HPDE6-E6E7 (cell line): ENCODE data around the gene PRKG1.

ENCODE experiments used
- DNase-seq: peaks from one replicate; pipeline ENCODE4 v3.0.0; 2011; ENCODE audit warnings: missing footprints; ENCODE audit errors: extremely low spot score

The PRKG1 gene

GRCh38 chr10:51759896-51760534, 685.7 kb downstream of the PRKG1 start:
- DNase-seq = no peak

GRCh38 chr10:51760864-51761640, 686.8 kb downstream of the PRKG1 start:
- no peak for DNase-seq

GRCh38 chr10:51763746-51764145, 689.5 kb downstream of the PRKG1 start:
- DNase-seq = no peak

- no peak for DNase-seq
These were observed 691.1 kb downstream of the PRKG1 start for GRCh38 chr10:51765284-51765971.

- no peak for DNase-seq
These were observed 692.3 kb downstream of the PRKG1 start for GRCh38 chr10:51766423-51767102.

GRCh38 chr10:51767103-51767763, 692.9 kb downstream of the PRKG1 start:
- DNase-seq = no peak

- DNase-seq = no peak
These were observed 694.7 kb downstream of the PRKG1 start for GRCh38 chr10:51768886-51769465.

- no peak for DNase-seq
These were observed 696.4 kb downstream of the PRKG1 start for GRCh38 chr10:51770709-51771108.

GRCh38 chr10:51772387-51772786, 698.1 kb downstream of the PRKG1 start:
- DNase-seq = no peak

- DNase-seq = no peak
These were observed 699.4 kb downstream of the PRKG1 start for GRCh38 chr10:51773681-51774080.

- DNase-seq = no peak
These were observed 709.7 kb downstream of the PRKG1 start for GRCh38 chr10:51783941-51784340.

GRCh38 chr10:51786016-51786683, 711.9 kb downstream of the PRKG1 start:
- no peak for DNase-seq

GRCh38 chr10:51786684-51787035, 712.4 kb downstream of the PRKG1 start:
- DNase-seq = no peak

GRCh38 chr10:51788273-51788672, 714.0 kb downstream of the PRKG1 start:
- no peak for DNase-seq

- DNase-seq = no peak
These were observed 714.8 kb downstream of the PRKG1 start for GRCh38 chr10:51789118-51789517.

- no peak for DNase-seq
These were observed 715.6 kb downstream of the PRKG1 start for GRCh38 chr10:51789903-51790302.

- no peak for DNase-seq
These were observed 718.4 kb downstream of the PRKG1 start for GRCh38 chr10:51792678-51793077.

GRCh38 chr10:51800121-51800520, 725.8 kb downstream of the PRKG1 start:
- DNase-seq = no peak

GRCh38 chr10:51800725-51801424, 726.6 kb downstream of the PRKG1 start:
- no peak for DNase-seq

GRCh38 chr10:51802030-51802429, 727.7 kb downstream of the PRKG1 start:
- DNase-seq = no peak
